HUES48 (cell line): ENCODE data around the gene ARHGAP24.
"Not testable (repeated sequence)": the region's sequence is repeated elsewhere in the genome, so short reads cannot be mapped to it uniquely, and the experiment has no call there.

ENCODE experiments used
- H3K27ac ChIP-seq: one replicate; pipeline ENCODE4 v1.7.0; 2013; ENCODE audit warnings: low read depth, low read length, inconsistent platforms
- H3K27me3 ChIP-seq: 2 replicates; pipeline ENCODE4 v1.6.1; 2013; ENCODE audit warnings: mild to moderate bottlenecking, low read length; ENCODE audit not compliant: control insufficient read depth, insufficient read depth
- H3K36me3 ChIP-seq: 2 replicates; pipeline ENCODE4 v1.6.1; 2013; ENCODE audit warnings: low read length; ENCODE audit not compliant: control insufficient read depth, insufficient read depth
- H3K4me1 ChIP-seq: 2 replicates; pipeline ENCODE4 v1.6.1; 2013; ENCODE audit warnings: mild to moderate bottlenecking, low read length; ENCODE audit not compliant: control insufficient read depth, insufficient read depth
- H3K4me3 ChIP-seq: 2 replicates; pipeline ENCODE4 v1.5.1; 2013; ENCODE audit warnings: mild to moderate bottlenecking, low read depth, low read length
- H3K9ac ChIP-seq: 2 replicates; pipeline ENCODE4 v1.6.1; 2013; ENCODE audit warnings: mild to moderate bottlenecking, low read depth, low read length, moderate library complexity
- H3K9me3 ChIP-seq: 2 replicates; pipeline ENCODE4 v1.6.1; 2013; ENCODE audit warnings: low read length; ENCODE audit not compliant: control insufficient read depth, insufficient read depth

ARHGAP24 gene

DNA sequence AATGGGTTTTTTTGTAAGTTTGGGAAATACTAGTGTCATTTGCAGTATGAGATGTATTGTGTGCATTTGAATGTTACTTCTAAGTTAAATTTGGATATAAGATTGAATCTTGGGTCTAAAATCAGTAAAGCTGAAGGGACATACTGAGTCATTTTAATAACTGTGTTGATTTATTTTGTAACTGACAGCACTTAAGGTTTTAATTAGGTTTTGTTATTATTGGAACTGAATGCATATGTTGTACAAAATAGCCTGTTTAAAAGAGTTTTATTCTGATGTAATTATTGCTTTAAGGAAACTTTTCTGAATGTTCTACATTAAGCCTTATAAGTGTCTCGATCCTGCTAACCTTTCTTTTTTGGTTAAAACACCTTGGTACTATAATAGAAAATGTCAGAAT, 488.3 kb downstream of the ARHGAP24 start:
- Histone ChIP-seq H3K9me3 (no peaks in the 10 kb centered on the region), H3K9ac (no peak overlapping the region), H3K36me3 (no peaks in the 10 kb centered on the region), H3K27ac (no peak overlapping the region), H3K4me1 (no peaks in the 10 kb centered on the region), H3K4me3 (no peak overlapping the region), H3K27me3 (no peaks in the 10 kb centered on the region)

DNA sequence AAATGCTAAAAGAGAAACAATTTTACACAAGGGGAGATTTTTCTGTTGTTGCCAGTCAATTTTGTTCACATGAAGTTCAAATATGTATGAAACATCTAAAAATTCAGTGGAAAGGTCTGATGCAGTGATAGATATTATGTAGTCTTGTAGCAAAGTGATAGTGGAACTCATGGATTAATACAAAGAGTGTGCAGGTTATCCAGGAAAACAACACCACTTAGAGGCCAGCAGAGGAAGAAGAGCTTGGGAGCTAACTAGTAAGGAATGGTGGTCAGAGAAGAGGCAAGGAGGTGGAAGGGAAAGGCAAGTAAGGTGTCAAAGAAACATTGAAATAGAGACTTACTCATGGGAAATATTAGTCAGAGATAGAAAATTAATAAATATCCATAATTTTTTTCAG, 489.3 kb downstream of the ARHGAP24 start:
- no peaks in the 10 kb centered on the region for H3K9me3 ChIP-seq
- no peak overlapping the region for H3K9ac ChIP-seq
- no peaks in the 10 kb centered on the region for H3K4me1 ChIP-seq
- H3K4me3 ChIP-seq: no peak overlapping the region
- H3K36me3 ChIP-seq: no peaks in the 10 kb centered on the region
- no peak overlapping the region for H3K27ac ChIP-seq
- H3K27me3 ChIP-seq: no peaks in the 10 kb centered on the region

DNA sequence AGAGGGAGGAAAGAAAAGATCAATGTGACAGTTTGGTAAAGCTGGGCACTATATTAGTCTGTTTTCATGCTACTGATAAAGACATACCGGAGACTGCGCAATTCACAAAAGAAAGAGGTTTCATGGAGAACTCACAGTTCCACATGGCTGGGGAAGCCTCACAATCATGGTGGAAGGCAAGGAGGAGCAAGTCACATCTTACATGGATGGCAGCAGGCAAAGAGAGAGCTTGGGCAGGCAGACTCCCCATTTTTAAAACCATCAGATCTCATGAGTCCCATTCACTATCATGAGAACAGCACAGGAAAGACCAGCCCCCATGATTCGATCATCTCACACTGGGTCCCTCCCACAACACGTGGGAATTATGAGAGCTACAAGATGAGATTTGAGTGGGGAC, 490.1 kb downstream of the ARHGAP24 start:
- H3K4me3 ChIP-seq, H3K27ac ChIP-seq, H3K4me1 ChIP-seq: not testable (repeated sequence)

DNA sequence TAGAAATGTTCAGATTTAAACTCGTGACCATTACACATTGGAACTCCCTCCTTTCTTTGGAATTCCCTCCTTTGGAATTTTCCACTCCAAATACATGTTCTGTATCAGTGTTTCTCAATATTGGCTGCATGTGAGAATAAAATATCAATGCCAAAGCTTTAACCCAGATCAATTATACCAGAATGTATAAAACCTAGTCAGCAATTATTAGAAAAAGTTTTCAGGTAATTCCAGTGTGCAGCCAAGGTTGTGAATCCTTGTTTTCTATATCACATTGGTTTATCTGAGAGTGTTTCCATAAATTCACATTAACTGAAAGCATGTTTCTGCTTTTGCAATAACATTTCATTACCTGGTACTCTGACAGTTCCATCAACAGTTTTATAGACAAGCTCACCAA, 490.6 kb downstream of the ARHGAP24 start:
- H3K27me3 ChIP-seq: no peaks in the 10 kb centered on the region
- no peak overlapping the region for H3K9ac ChIP-seq
- H3K4me3 ChIP-seq: no peak overlapping the region
- no peak overlapping the region for H3K27ac ChIP-seq
- H3K4me1 ChIP-seq: no peaks in the 10 kb centered on the region
- no peaks in the 10 kb centered on the region for H3K36me3 ChIP-seq
- H3K9me3 ChIP-seq: no peaks in the 10 kb centered on the region

More for the DNA sequence above, 490.1 kb downstream of the ARHGAP24 start:
- H3K9me3 ChIP-seq, H3K27me3 ChIP-seq, H3K36me3 ChIP-seq, H3K9ac ChIP-seq: not testable (repeated sequence)

GRCh38 chr4:85966373-85966772, 491.4 kb downstream of the ARHGAP24 start:
- no peaks in the 10 kb centered on the region for H3K4me1 ChIP-seq
- H3K9me3 ChIP-seq: no peaks in the 10 kb centered on the region
- no peak overlapping the region for H3K27ac ChIP-seq
- no peak overlapping the region for H3K9ac ChIP-seq
- no peaks in the 10 kb centered on the region for H3K36me3 ChIP-seq
- H3K27me3 ChIP-seq: no peaks in the 10 kb centered on the region
- no peak overlapping the region for H3K4me3 ChIP-seq

DNA sequence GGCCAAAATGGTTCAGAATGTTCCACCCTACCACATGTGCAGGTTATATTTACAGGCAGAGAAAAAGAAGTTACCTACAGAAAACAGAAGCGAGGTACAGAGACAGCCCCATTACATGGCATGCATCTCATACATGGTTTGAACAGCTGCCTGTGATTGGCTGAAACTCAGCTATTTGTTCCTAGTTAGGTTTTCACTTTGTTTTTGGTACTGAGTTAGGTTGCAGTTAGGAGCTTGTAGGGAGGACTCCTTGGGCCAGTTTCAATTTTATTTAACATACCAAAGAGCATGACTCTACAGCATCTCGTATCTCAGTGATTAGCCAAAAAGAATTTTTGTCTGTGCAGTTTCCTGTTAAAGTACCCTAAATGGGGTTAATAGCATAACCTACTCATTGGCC, 492.9 kb downstream of the ARHGAP24 start:
- Histone ChIP-seq H3K27ac (no peak overlapping the region), H3K4me1 (no peaks in the 10 kb centered on the region)

DNA sequence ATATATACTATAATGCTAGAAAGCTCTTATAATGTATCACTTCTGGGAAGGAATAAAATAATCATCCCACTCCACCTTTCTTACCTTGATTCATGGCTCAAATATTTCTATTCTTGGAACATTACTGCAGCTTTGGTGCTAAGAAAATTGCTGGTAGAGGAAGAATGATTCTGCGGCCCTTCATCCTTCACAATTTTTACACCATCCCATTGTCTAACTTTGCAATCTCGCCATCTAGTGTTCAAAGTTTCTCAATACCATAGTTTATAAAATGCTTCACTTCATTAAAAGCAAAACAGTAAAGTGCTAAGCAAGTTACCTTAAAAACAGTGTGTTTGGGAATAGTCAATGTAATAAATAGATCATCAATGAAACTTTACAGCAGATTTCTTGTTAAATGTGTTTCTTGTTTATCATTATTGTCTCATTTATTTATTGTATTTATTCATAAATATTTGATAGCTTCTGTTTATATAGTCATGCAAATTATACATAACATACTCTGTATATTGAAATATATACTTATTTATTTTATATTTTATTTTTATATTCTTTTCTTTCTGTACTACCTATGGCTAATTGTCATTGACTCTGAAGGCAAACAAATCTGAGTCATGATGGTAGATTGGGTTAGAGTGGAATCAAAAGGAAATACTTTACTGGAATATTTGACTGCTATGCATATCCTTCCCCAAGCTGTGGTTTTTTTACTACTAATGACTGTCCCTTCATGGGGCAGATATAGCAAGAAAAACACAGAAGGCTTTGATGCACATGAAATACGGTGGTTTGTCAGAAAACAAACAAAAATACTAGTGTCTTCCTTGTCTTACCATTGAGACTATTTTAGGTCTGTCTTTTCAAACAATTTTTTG, 494.2 kb downstream of the ARHGAP24 start:
- Histone ChIP-seq H3K9ac (no peak overlapping the region), H3K4me3 (no peak overlapping the region)

More for the DNA sequence above, 492.9 kb downstream of the ARHGAP24 start:
- Histone ChIP-seq H3K9ac (no peak overlapping the region), H3K4me3 (no peak overlapping the region), H3K36me3 (no peaks in the 10 kb centered on the region), H3K27me3 (no peaks in the 10 kb centered on the region), H3K9me3 (no peaks in the 10 kb centered on the region)

GRCh38 chr4:85970535-85970934, 495.6 kb downstream of the ARHGAP24 start:
- Histone ChIP-seq H3K4me1 (no peaks in the 10 kb centered on the region), H3K9me3 (no peaks in the 10 kb centered on the region), H3K27ac (no peak overlapping the region), H3K27me3 (no peaks in the 10 kb centered on the region), H3K4me3 (no peak overlapping the region), H3K36me3 (no peaks in the 10 kb centered on the region), H3K9ac (no peak overlapping the region)

More for the DNA sequence above, 494.2 kb downstream of the ARHGAP24 start:
- H3K36me3 ChIP-seq: no peaks in the 10 kb centered on the region
- H3K9me3 ChIP-seq: no peaks in the 10 kb centered on the region
- H3K27ac ChIP-seq: no peak overlapping the region
- no peaks in the 10 kb centered on the region for H3K27me3 ChIP-seq
- H3K4me1 ChIP-seq: no peaks in the 10 kb centered on the region

- no peaks in the 10 kb centered on the region for H3K36me3 ChIP-seq
- no peak overlapping the region for H3K9ac ChIP-seq
- no peaks in the 10 kb centered on the region for H3K27me3 ChIP-seq
- H3K27ac ChIP-seq: no peak overlapping the region
- no peaks in the 10 kb centered on the region for H3K9me3 ChIP-seq
- no peaks in the 10 kb centered on the region for H3K4me1 ChIP-seq
- H3K4me3 ChIP-seq: no peak overlapping the region
These were observed 504.3 kb downstream of the ARHGAP24 start for GRCh38 chr4:85979276-85979675.

DNA sequence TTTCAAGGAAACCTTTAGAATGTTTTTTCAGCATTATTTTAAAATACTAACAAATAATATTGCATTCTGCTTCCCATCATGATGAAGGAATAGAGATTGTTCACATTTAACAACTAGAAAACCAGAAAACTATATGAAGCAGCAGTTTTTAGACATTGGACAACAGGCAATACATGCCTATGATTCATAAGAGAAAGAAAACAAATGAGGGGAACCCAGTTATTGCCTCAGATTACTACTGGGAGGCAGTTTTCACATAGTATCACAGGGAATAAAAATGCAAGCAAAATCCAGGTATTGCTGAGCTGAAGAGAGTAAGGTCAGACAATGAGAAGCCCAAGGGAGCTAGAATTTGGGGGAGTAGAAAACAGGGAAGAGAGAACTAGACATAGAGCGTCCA, 511.3 kb downstream of the ARHGAP24 start:
- Histone ChIP-seq H3K4me1 (no peaks in the 10 kb centered on the region), H3K9me3 (no peaks in the 10 kb centered on the region), H3K27ac (no peak overlapping the region), H3K36me3 (no peaks in the 10 kb centered on the region), H3K9ac (no peak overlapping the region), H3K27me3 (no peaks in the 10 kb centered on the region), H3K4me3 (no peak overlapping the region)

DNA sequence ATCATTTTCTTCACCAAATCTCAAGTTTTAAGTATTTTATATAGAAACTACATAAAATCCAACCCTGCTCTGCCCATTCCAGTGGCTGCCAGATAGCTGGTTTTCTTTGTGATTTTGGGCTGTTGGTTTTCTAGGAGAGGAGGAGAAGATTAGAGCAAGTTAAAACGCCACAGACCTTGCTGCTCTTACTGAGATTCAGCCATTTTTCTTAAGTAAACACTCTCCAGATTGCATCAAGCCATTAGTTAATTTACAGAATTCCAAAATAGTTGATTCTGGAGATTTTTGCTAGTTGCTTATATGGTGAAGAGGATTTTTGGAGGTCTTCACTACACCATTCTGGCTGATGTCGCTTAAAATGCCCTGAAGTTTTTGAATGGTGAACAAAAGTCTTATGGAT, 518.7 kb downstream of the ARHGAP24 start:
- no peaks in the 10 kb centered on the region for H3K9me3 ChIP-seq
- H3K27me3 ChIP-seq: no peaks in the 10 kb centered on the region
- H3K9ac ChIP-seq: no peak overlapping the region
- no peaks in the 10 kb centered on the region for H3K36me3 ChIP-seq
- H3K4me3 ChIP-seq: no peak overlapping the region
- no peak overlapping the region for H3K27ac ChIP-seq
- no peaks in the 10 kb centered on the region for H3K4me1 ChIP-seq
